ENCODE results near the gene MEX3D.
A peak's percentile ranks its signal among the peaks of the same experiment; 100 is the strongest.

Gene MEX3D

DNA sequence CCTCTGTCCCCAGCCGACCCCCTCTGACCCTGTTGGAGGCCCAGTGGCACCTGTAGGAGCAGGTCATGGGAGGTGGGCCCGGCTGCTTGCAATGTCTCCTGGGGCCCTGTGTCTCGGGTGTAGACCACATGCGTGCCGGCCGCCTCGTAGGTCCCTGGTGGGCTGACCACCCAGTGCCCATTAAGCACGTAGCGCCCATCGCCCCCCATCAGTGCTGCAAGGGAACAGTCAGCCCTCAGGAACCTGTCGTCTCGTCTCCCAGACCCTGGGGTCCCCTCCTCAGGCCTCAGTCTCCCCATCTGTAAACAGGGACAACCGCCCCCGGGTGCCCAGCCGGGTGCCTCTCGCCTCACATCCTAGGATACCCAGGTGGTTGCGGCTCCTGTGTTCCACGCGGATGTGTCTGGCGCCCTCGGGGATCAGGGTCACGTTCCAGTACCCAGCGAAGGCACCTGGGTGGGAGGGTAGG lies 60.9 kb downstream of the MEX3D start:
- peak overlapping the region; percentile 99 for H2BK12ac ChIP-seq (ENCODE audit: low read length)
- peak overlapping the region; percentile 99 for H2AK5ac ChIP-seq (ENCODE audit: low read depth, low read length)
- H3K27me3 ChIP-seq (ENCODE audit: control insufficient read depth in 3 of 3, insufficient read depth in 3 of 3, low read depth in 1 of 3, low read length in 3 of 3), result peaks cover 0 to 40% (median 28%) of the 10 kb centered on the region in 3 experiments
- H3K4ac ChIP-seq (ENCODE audit: low read length), result peak overlapping the region; percentile 61
- H3K18ac ChIP-seq (ENCODE audit: low read length), result peak overlapping the region; percentile 95
- peaks cover 10 to 16% of the 10 kb centered on the region in 2 donors for H3K4me1 ChIP-seq (ENCODE audit: control insufficient read depth in 2 of 2, insufficient read depth in 1 of 2, low read depth in 1 of 2, low read length in 2 of 2)
- no peak overlapping the region for H3K14ac ChIP-seq (ENCODE audit: low read length)
- H3K4me2 ChIP-seq (ENCODE audit: insufficient read depth, low read length, poor library complexity, severe bottlenecking), result peak overlapping the region; percentile 39
- H4K8ac ChIP-seq (ENCODE audit: low read depth, low read length), result peak overlapping the region; percentile 89
- H2AFZ ChIP-seq (ENCODE audit: low read length), result peak overlapping the region; percentile 96
- H3K23ac ChIP-seq (ENCODE audit: low read depth, low read length, poor library complexity), result peak overlapping the region; percentile 30
- no CpG with 5 or more reads among the region's 23 CpGs for WGBS, 2 donors (ENCODE audit: extremely low coverage in 2 of 2, insufficient read length in 2 of 2, insufficient replicate concordance in 1 of 2)
- H2BK5ac ChIP-seq (ENCODE audit: low read length), result peak overlapping the region; percentile 71
- H3K9ac ChIP-seq (ENCODE audit: low read depth, low read length, poor library complexity), result no peak overlapping the region
- no peaks in the 10 kb centered on the region for H3K79me1 ChIP-seq (ENCODE audit: low read depth, low read length)
- no peaks in the 10 kb centered on the region for H3K36me3 ChIP-seq (replicated peaks in 1 of 2; ENCODE audit: control insufficient read depth in 2 of 2, insufficient read depth in 2 of 2, low read length in 2 of 2)
- no peak overlapping the region for H3K4me3 ChIP-seq (ENCODE audit: low read length in 2 of 2)
- DNase-seq (ENCODE audit: low spot score), result no peak
- H3K27ac ChIP-seq (replicated peaks; ENCODE audit: low read length), result no peak overlapping the region
- peaks cover 0 to 5% of the 10 kb centered on the region in 2 donors for H3K9me3 ChIP-seq (replicated peaks in 1 of 2; ENCODE audit: control insufficient read depth in 2 of 2, insufficient read depth in 1 of 2, low read depth in 1 of 2, low read length in 2 of 2)
- peak overlapping the region; percentile 80 for H4K91ac ChIP-seq (ENCODE audit: low read depth, low read length, poor library complexity)
- peak overlapping the region; percentile 97 for H2BK120ac ChIP-seq (ENCODE audit: low read depth, low read length)
- peak overlapping the region; percentile 90 for H2BK15ac ChIP-seq (ENCODE audit: low read length)

DNA sequence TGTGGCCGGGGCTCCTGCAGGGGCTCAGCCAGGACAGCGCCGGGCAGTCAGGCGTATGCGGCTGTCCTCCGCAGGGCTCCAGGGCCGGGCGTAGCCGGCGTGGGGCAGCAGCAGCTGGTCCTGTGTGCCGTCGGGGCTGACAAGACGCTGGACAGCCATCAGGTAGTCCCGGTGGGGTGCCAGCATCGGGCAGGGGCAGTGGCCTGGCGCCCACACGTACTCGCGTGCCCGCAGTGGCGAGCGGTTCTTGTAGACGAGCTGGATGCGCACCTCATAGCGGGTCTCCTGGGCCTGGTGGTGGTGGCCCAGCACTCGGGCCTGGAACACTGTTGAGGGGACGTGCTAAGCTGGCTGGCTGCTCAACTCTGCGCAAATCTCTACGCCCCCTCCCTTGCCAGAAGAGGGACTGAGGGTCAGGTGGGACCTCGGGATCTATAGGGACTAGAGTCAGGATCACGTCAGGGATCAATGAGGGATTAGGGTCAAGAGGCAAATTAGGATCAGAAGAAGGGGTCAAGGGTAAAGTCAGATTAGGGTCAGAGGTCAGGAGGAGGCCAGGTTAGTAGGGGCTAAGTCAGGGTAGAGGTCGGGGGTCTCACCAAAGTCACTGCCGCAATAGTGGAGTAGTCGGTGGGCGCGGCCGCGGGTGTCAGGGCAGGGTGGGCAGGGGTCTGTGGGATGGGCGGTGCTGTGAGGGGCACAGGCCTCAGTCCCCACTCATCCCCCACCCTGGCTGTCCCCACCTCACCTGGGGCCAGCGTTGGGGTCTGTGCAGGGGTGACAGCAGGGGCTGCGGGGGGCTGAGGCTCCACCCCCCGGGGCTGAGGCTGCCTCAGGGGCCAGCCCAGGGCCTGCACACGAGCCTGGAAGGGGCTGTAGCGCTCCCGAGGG lies 61.9 kb downstream of the MEX3D start:
- Histone ChIP-seq H4K91ac (ENCODE audit: low read depth, low read length, poor library complexity) (peak overlapping the region; percentile 9), H3K79me1 (ENCODE audit: low read depth, low read length) (no peaks in the 10 kb centered on the region), H3K9me3 (replicated peaks in 1 of 2; ENCODE audit: control insufficient read depth in 2 of 2, insufficient read depth in 1 of 2, low read depth in 1 of 2, low read length in 2 of 2) (peaks cover 0 to 6% of the 10 kb centered on the region in 2 donors), H2BK15ac (ENCODE audit: low read length) (peak overlapping the region; percentile 87), H3K23ac (ENCODE audit: low read depth, low read length, poor library complexity) (no peak overlapping the region), H3K14ac (ENCODE audit: low read length) (no peak overlapping the region), H2AK5ac (ENCODE audit: low read depth, low read length) (peak overlapping the region; percentile 99), H3K36me3 (replicated peaks in 1 of 2; ENCODE audit: control insufficient read depth in 2 of 2, insufficient read depth in 2 of 2, low read length in 2 of 2) (no peaks in the 10 kb centered on the region), H2AFZ (ENCODE audit: low read length) (no peak overlapping the region), H3K4me1 (ENCODE audit: control insufficient read depth in 2 of 2, insufficient read depth in 1 of 2, low read depth in 1 of 2, low read length in 2 of 2) (peaks cover 10 to 16% of the 10 kb centered on the region in 2 donors), H3K4ac (ENCODE audit: low read length) (peak overlapping the region; percentile 24), H3K4me3 (ENCODE audit: low read length in 2 of 2) (no peak overlapping the region), H3K18ac (ENCODE audit: low read length) (no peak overlapping the region), H3K27me3 (ENCODE audit: control insufficient read depth in 3 of 3, insufficient read depth in 3 of 3, low read depth in 1 of 3, low read length in 3 of 3) (peaks cover 0 to 30% (median 22%) of the 10 kb centered on the region in 3 experiments), H3K4me2 (ENCODE audit: insufficient read depth, low read length, poor library complexity, severe bottlenecking) (no peak overlapping the region), H4K8ac (ENCODE audit: low read depth, low read length) (no peak overlapping the region), H3K9ac (ENCODE audit: low read depth, low read length, poor library complexity) (no peak overlapping the region), H2BK120ac (ENCODE audit: low read depth, low read length) (no peak overlapping the region), H3K27ac (replicated peaks; ENCODE audit: low read length) (no peak overlapping the region), H2BK5ac (ENCODE audit: low read length) (peak overlapping the region; percentile 71), H2BK12ac (ENCODE audit: low read length) (peak overlapping the region; percentile 93)
- DNase-seq (ENCODE audit: low spot score), result no peak
- no CpG with 5 or more reads among the region's 45 CpGs for WGBS, 2 donors (ENCODE audit: extremely low coverage in 2 of 2, insufficient read length in 2 of 2, insufficient replicate concordance in 1 of 2)

DNA sequence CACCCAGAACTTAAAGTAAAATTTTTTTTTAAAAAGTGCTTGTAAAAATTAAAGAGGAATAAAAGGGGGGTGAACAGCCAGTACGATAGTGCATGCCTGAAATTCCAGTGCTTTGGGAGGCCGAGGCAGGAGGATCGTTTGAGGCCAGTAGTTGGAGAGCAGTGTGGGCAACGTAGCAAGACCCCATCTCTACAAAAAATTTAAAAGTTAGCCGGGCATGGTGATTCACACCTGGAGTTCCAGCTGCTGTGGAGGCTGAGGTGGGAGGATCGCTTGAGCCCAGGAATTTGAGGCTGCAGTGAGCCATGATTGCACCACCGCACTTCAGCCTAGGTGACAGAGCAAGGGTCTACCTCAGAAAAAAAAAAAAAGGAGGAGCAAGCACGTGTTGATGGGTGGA lies 63.1 kb downstream of the MEX3D start:
- Histone ChIP-seq H3K9ac (ENCODE audit: low read depth, low read length, poor library complexity) (no peak overlapping the region), H3K4me2 (ENCODE audit: insufficient read depth, low read length, poor library complexity, severe bottlenecking) (no peak overlapping the region), H2BK15ac (ENCODE audit: low read length) (no peak overlapping the region), H2BK5ac (ENCODE audit: low read length) (no peak overlapping the region), H3K14ac (ENCODE audit: low read length) (no peak overlapping the region), H2BK120ac (ENCODE audit: low read depth, low read length) (no peak overlapping the region), H2AK5ac (ENCODE audit: low read depth, low read length) (no peak overlapping the region), H3K23ac (ENCODE audit: low read depth, low read length, poor library complexity) (no peak overlapping the region), H3K27me3 (ENCODE audit: control insufficient read depth in 3 of 3, insufficient read depth in 3 of 3, low read depth in 1 of 3, low read length in 3 of 3) (peaks cover 0 to 21% (median 20%) of the 10 kb centered on the region in 3 experiments), H3K4me1 (ENCODE audit: control insufficient read depth in 2 of 2, insufficient read depth in 1 of 2, low read depth in 1 of 2, low read length in 2 of 2) (peaks cover 10 to 11% of the 10 kb centered on the region in 2 donors), H3K4ac (ENCODE audit: low read length) (no peak overlapping the region), H4K8ac (ENCODE audit: low read depth, low read length) (no peak overlapping the region), H3K27ac (replicated peaks; ENCODE audit: low read length) (no peak overlapping the region), H2AFZ (ENCODE audit: low read length) (no peak overlapping the region), H3K18ac (ENCODE audit: low read length) (no peak overlapping the region), H4K91ac (ENCODE audit: low read depth, low read length, poor library complexity) (no peak overlapping the region), H2BK12ac (ENCODE audit: low read length) (no peak overlapping the region), H3K36me3 (replicated peaks in 1 of 2; ENCODE audit: control insufficient read depth in 2 of 2, insufficient read depth in 2 of 2, low read length in 2 of 2) (no peaks in the 10 kb centered on the region), H3K79me1 (ENCODE audit: low read depth, low read length) (no peaks in the 10 kb centered on the region), H3K9me3 (replicated peaks in 1 of 2; ENCODE audit: control insufficient read depth in 2 of 2, insufficient read depth in 1 of 2, low read depth in 1 of 2, low read length in 2 of 2) (peaks cover 0 to 6% of the 10 kb centered on the region in 2 donors), H3K4me3 (ENCODE audit: low read length in 2 of 2) (no peak overlapping the region)
- no CpG with 5 or more reads among the region's 8 CpGs for WGBS, 2 donors (ENCODE audit: extremely low coverage in 2 of 2, insufficient read length in 2 of 2, insufficient replicate concordance in 1 of 2)
- DNase-seq (ENCODE audit: low spot score), result no peak
